CD4-positive, alpha-beta T cell (primary cell): ENCODE measurements around the gene RPL7A. TPM values are rescaled to one million over a fixed set of nuclear protein-coding genes. Genes with fewer than 3 reads are reported as not detected.

Source experiments
- ATAC-seq: fragments of 200-7000 bp; cut with Tn5 transposase; one replicate; pipeline ENCODE4 v1.10.0; 2022; ENCODE audit warnings: mild to moderate bottlenecking; ENCODE audit not compliant: poor library complexity
- CTCF ChIA-PET: fragments of 350-600 bp; sonication (Branson Sonifier 250); formaldehyde crosslinking; loops from one replicate; lab custom pipeline; 2021; ENCODE audit warnings: antibody characterized with exemption, inconsistent platforms; lab: Charles Lee
- POLR2A ChIA-PET: fragments of 350-600 bp; sonication (Branson Sonifier 250); formaldehyde crosslinking; loops from one replicate; lab custom pipeline; 2021; ENCODE audit warnings: antibody characterized with exemption, inconsistent platforms; lab: Charles Lee
- DNase-seq, 14 experiments: peaks; one replicate each; pipeline ENCODE4 v3.0.0-alpha.2; 2013 to 2020; ENCODE audit warnings: mixed read lengths in 2 of 14
- H3K27ac ChIP-seq, 2 donors: one replicate each; pipeline versions ENCODE4 v1.5.1 to v1.7.0; 2013; ENCODE audit warnings: low read length in 2 of 2, low read depth in 1 of 2, mild to moderate bottlenecking in 1 of 2
- H3K27me3 ChIP-seq, 2 experiments: 1 replicate in 1 of 2; 2 replicates in 1 of 2; pipeline versions ENCODE4 v1.6.1 to v1.7.0; 2013; ENCODE audit warnings: low read length in 2 of 2, control low read depth in 1 of 2, mild to moderate bottlenecking in 1 of 2, moderate library complexity in 1 of 2; ENCODE audit not compliant: insufficient read depth in 2 of 2, control insufficient read depth in 1 of 2
- H3K36me3 ChIP-seq: one replicate; pipeline ENCODE4 v1.6.1; 2013; ENCODE audit warnings: low read length, control low read depth; ENCODE audit not compliant: insufficient read depth
- H3K4me1 ChIP-seq: one replicate; pipeline ENCODE4 v1.6.1; 2013; ENCODE audit warnings: low read length, control low read depth; ENCODE audit not compliant: insufficient read depth
- H3K4me3 ChIP-seq: one replicate; pipeline ENCODE4 v1.5.1; 2013; ENCODE audit warnings: mild to moderate bottlenecking, low read length, moderate library complexity
- H3K9me3 ChIP-seq, 2 experiments: 1 replicate in 1 of 2; 2 replicates in 1 of 2; pipeline versions ENCODE4 v1.6.1 to v1.7.0; 2013; ENCODE audit warnings: low read length in 2 of 2, mild to moderate bottlenecking in 2 of 2, control low read depth in 1 of 2, moderate library complexity in 1 of 2; ENCODE audit not compliant: control insufficient read depth in 1 of 2, insufficient read depth in 1 of 2
- H3K27ac Mint-ChIP-seq: one replicate; pipeline ENCODE4 v1.8.0; 2020; ENCODE audit warnings: mixed read lengths
- H3K27me3 Mint-ChIP-seq: one replicate; pipeline ENCODE4 v1.8.0; 2021; ENCODE audit warnings: mixed read lengths
- H3K36me3 Mint-ChIP-seq: one replicate; pipeline ENCODE4 v1.8.0; 2021; ENCODE audit warnings: low read depth, mixed read lengths
- H3K4me1 Mint-ChIP-seq: one replicate; pipeline ENCODE4 v1.8.0; 2021; ENCODE audit warnings: low read depth, mixed read lengths
- H3K4me3 Mint-ChIP-seq: one replicate; pipeline ENCODE4 v1.8.0; 2020; ENCODE audit warnings: mild to moderate bottlenecking, mixed read lengths
- H3K9me3 Mint-ChIP-seq: one replicate; pipeline ENCODE4 v1.8.0; 2020; ENCODE audit warnings: mixed read lengths
- intact Hi-C, 2 experiments: fragments of 100-400 bp; cut with DNase I in 1 of 2; cut with micrococcal nuclease in 1 of 2; formaldehyde crosslinking; loops; one replicate each; pipeline versions ENCODE4 v1.15.1 to v1.9.0; 2023 to 2025; cut with DNase I, micrococcal nuclease
- total RNA-seq, 174 experiments: library from RNA in 2 of 174; stranded (reverse) in 2 of 174; gene quantifications; one replicate each; pipeline ENCODE4 v1.2.3 and lab custom pipeline; 2021 to 2026
- TF ChIP-seq, protein P1 (sequence below): fragments of 200-600 bp; IDR thresholded peaks from one replicate; pipeline ENCODE4 v1.8.0; 2022; ENCODE audit warnings: antibody characterized with exemption, mild to moderate bottlenecking

The RPL7A gene
- total RNA-seq, 2 experiments from 2014 or later: 2,613 to 2,686 TPM

DNA sequence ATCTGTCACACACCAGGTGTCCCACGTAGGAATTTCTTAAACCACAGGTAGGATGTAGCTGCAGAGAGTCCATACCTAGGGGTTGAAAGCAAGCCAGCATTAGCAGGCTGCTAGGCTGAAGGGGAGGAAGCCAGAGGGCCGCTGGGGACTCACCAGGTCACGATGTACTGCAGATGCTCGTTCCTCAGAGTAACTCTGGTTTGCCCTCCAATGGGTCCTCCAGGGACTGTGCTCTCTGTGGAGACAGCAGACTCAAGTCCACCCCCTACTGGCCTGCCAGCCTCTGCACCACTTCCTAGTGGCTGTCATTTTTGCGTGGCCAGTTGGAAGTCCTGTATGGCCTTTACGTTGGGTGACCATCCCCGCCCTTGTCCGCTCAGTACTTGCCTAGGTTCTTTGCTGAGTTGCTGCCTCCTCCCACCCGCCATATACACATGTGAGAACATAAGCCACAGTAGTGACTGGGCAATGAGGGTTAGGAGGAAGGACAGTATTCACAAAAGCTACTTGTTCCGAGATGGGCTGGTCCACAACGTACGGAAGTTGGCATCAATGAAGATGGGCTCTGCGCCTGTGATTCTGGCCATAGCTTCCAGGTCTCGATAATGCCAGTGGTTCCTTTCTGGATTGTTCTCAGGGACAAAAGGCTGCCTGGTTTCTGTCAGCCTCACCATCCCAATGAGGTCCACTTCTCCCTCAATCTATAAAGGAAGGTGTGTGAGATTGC is 4.1 kb downstream of the RPL7A start:
- H3K27ac ChIP-seq: no peak overlapping the region
- Mint-ChIP-seq H3K9me3 (no peaks in the 10 kb centered on the region), H3K4me1 (peaks cover 27% of the 10 kb centered on the region), H3K27ac (peak overlapping the region; percentile 42), H3K36me3 (peaks cover 68% of the 10 kb centered on the region), H3K27me3 (no peaks in the 10 kb centered on the region), H3K4me3 (peak overlapping the region; percentile 4)
- H3K9me3 ChIP-seq: no peaks in the 10 kb centered on the region
- DNase-seq: peak in 3 of 14 experiments; percentile 38 to 59 (median 45)
- peaks cover 53% of the 10 kb centered on the region for H3K4me1 ChIP-seq
- peaks cover 58% of the 10 kb centered on the region for H3K36me3 ChIP-seq
- ATAC-seq: no peak
- TF ChIP-seq, protein P1, sequence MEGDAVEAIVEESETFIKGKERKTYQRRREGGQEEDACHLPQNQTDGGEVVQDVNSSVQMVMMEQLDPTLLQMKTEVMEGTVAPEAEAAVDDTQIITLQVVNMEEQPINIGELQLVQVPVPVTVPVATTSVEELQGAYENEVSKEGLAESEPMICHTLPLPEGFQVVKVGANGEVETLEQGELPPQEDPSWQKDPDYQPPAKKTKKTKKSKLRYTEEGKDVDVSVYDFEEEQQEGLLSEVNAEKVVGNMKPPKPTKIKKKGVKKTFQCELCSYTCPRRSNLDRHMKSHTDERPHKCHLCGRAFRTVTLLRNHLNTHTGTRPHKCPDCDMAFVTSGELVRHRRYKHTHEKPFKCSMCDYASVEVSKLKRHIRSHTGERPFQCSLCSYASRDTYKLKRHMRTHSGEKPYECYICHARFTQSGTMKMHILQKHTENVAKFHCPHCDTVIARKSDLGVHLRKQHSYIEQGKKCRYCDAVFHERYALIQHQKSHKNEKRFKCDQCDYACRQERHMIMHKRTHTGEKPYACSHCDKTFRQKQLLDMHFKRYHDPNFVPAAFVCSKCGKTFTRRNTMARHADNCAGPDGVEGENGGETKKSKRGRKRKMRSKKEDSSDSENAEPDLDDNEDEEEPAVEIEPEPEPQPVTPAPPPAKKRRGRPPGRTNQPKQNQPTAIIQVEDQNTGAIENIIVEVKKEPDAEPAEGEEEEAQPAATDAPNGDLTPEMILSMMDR: peak; percentile 16
- CTCF ChIA-PET: interaction anchor here (2.1 kb wide), 1 partner anchor 19 kb away, joined by 6 read pairs; no protein-coding TSS in a partner anchor
- POLR2A ChIA-PET: interaction anchor here (1.1 to 2.0 kb wide), 2 partner anchors 12 to 19 kb away, joined by 5 to 6 read pairs; no protein-coding TSS in a partner anchor
- H3K27me3 ChIP-seq: no peaks in the 10 kb centered on the region
- H3K4me3 ChIP-seq: no peak overlapping the region
- intact Hi-C loops: loop anchor here in 1 of 2 experiments (5.0 to 10.0 kb wide), 2 partner anchors 135 to 673 kb away; partner anchors contain the start of gene BRD3OS

DNA sequence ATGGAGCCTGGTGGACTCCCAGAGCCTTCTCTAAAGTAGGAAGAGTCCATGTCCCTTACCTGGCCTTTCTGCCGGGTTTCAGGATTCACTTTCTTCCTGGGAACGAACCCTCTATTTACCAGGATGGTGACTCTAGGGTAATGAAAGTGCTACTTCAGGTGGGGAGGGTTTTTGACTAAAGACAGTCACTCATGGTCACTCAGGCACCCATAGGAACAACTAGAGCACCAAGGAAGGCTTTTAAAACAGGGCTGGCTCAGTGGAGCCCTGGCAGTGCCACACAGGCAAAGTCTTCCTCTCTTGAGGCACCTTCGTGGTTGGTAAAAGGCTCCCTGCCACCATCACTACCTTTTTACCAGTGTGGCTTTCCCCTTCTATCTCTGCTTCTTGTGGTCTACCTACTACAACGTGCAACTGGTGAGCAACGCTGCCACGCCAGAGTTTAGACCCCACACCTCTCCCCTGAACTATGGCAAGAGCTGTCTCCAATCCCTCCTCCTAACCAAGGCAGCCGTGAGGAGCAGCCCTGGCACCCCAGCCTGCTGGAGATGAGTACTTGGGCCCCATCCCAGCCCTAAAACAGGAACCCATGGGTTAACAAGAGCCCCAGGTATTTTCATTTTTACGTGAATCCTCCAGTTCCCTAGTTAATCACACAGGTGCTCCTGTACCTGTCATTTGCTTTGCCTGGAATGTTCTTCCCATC is 4.8 kb downstream of the RPL7A start:
- ATAC-seq: no peak
- Histone ChIP-seq H3K27ac (no peak overlapping the region), H3K4me3 (no peak overlapping the region), H3K27me3 (no peaks in the 10 kb centered on the region), H3K36me3 (peaks cover 62% of the 10 kb centered on the region), H3K9me3 (no peaks in the 10 kb centered on the region), H3K4me1 (peaks cover 56% of the 10 kb centered on the region)
- peak overlapping the region; percentile 66 for H3K4me3 Mint-ChIP-seq
- POLR2A ChIA-PET: no interaction called here
- peaks cover 31% of the 10 kb centered on the region for H3K4me1 Mint-ChIP-seq
- no peaks in the 10 kb centered on the region for H3K9me3 Mint-ChIP-seq
- CTCF ChIA-PET: no interaction called here
- DNase-seq: no peak
- H3K27ac Mint-ChIP-seq: peak overlapping the region; percentile 88
- peaks cover 65% of the 10 kb centered on the region for H3K36me3 Mint-ChIP-seq
- TF ChIP-seq, protein P1: no peak
- intact Hi-C loops: loop anchor here in 1 of 2 experiments (5.0 to 10.0 kb wide), 2 partner anchors 135 to 672 kb away; partner anchors contain the start of gene BRD3OS
- H3K27me3 Mint-ChIP-seq: no peaks in the 10 kb centered on the region

DNA sequence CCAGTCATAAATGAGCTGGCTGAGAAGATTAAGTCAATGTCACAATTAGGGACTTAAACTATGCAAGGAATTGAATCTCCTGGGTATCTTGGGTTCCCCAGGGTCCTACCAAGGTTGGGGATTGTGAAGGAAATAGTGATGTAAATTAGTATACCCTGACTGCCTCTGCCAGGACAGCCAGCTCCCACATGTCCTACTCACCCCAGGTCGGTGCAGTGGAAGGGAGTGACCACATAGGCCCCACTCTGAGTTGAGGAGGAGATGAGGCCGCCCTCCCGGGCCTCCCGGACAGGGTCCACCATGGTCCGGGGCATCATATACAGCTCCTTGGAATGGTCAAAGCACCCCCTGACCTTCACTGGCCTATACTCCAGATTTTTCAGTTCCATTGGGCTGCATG is 5.5 kb downstream of the RPL7A start:
- DNase-seq: no peak
- intact Hi-C loops: loop anchor here in 1 of 2 experiments (5.0 to 10.0 kb wide), 2 partner anchors 134 to 671 kb away; partner anchors contain the start of gene BRD3OS
- H3K4me1 Mint-ChIP-seq: peaks cover 33% of the 10 kb centered on the region

More for the DNA sequence above, 5.5 kb downstream of the RPL7A start:
- no peak for ATAC-seq
- peak overlapping the region; percentile 88 for H3K27ac Mint-ChIP-seq
- CTCF ChIA-PET: no interaction called here
- H3K27ac ChIP-seq: no peak overlapping the region
- H3K4me3 Mint-ChIP-seq: peak overlapping the region; percentile 45
- peaks cover 59% of the 10 kb centered on the region for H3K4me1 ChIP-seq
- H3K9me3 Mint-ChIP-seq: no peaks in the 10 kb centered on the region
- H3K27me3 Mint-ChIP-seq: no peaks in the 10 kb centered on the region
- H3K9me3 ChIP-seq: no peaks in the 10 kb centered on the region
- TF ChIP-seq, protein P1: no peak
- no peaks in the 10 kb centered on the region for H3K27me3 ChIP-seq
- POLR2A ChIA-PET: no interaction called here
- peaks cover 66% of the 10 kb centered on the region for H3K36me3 ChIP-seq
- H3K36me3 Mint-ChIP-seq: peaks cover 63% of the 10 kb centered on the region
- H3K4me3 ChIP-seq: no peak overlapping the region
